Neural progenitor cell (in vitro differentiated cells): ENCODE data around the gene TRPV5.

Experiments used
- CTCF ChIP-seq: fragments of 200-600 bp; sonication (generic); IDR thresholded peaks from 2 replicates; pipeline ENCODE4 v1.5.1; 2017; ENCODE audit warnings: antibody characterized with exemption, mild to moderate bottlenecking
- EZH2 ChIP-seq: fragments of 200-600 bp; sonication (generic); IDR thresholded peaks from 2 replicates; pipeline ENCODE4 v1.6.1; 2017; ENCODE audit warnings: antibody characterized with exemption, mild to moderate bottlenecking, moderate library complexity

DNA sequence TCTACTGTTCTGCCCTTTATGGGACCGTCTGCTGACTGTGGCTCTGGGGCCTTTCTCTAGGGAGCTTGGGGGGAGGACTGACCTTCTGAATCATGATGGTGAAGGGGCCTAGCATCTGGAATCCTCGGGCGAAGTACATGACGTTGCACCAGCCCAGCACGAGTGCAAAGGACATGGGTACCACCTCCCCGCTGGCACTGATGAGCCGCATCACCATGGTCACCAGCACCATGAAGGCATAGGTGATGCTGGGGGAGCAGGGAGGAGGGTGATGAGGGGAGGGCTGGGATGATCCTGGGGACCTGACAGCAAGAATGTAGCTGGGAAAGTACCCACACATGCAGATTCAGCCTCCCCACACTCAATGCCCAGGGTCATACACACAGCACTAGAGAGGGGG is 59.1 kb downstream of the TRPV5 start:
- TF ChIP-seq CTCF (no peak), EZH2 (no peak)
